Amygdala (tissue), 56 donors: ENCODE data around the gene AADACL4.
"Not testable (repeated sequence)": the region's sequence is repeated elsewhere in the genome, so short reads cannot be mapped to it uniquely, and the experiment has no call there.

Experiments used
- DNase-seq, 56 donors: peaks; one replicate each; lab custom pipeline; 2025; lab: John Stamatoyannopoulos, UW

Gene AADACL4

DNA sequence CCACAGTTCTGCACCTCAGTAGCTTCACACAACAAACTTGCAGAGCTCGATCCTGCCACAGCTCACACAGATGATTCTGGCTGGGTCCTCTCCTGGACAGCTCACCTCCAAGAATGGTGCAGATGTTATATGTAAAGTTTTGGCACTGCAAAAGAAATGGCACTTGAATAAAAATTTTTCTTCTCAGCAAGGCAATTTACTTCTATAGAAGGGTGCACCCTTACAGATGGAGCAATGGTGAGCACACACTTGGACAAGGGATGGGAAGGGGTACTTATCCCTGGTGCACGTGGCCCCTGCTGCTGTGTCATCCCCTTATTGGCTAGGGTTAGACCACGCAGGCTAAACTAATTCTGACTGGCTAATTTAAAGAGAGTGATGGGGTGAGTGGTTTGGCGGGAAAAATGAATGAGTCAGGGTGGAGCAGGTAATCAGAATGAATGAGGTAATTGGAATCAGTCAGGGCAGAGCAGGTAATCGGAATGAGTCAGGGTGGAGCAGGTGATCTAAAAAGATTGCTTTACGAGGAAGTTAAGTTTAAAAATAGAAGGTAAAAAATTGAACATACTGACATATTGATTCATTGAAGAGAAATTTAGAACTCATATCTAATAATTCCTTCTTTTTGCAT lies 60.1 kb downstream of the AADACL4 start:
- DNase-seq = no peak

DNA sequence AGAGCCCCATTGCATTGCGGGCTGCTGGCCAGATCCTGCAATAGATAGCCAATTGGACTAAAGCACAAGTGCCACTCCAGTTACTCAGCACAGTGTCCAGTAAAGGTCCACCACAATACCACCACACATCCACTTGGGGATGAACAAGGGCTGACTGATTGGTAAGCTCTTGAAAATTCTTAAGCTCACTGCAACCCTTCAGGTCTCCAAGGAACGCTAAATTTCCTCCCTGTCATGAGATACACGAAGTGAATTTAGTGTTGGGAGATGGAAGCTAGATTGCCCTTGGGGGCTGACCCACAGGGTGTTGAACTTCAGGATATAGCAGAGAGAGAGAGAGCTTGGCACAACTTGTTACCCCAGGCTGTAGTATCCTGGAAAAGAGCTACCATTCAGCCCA lies 62.2 kb downstream of the AADACL4 start:
- DNase-seq = no peak

DNA sequence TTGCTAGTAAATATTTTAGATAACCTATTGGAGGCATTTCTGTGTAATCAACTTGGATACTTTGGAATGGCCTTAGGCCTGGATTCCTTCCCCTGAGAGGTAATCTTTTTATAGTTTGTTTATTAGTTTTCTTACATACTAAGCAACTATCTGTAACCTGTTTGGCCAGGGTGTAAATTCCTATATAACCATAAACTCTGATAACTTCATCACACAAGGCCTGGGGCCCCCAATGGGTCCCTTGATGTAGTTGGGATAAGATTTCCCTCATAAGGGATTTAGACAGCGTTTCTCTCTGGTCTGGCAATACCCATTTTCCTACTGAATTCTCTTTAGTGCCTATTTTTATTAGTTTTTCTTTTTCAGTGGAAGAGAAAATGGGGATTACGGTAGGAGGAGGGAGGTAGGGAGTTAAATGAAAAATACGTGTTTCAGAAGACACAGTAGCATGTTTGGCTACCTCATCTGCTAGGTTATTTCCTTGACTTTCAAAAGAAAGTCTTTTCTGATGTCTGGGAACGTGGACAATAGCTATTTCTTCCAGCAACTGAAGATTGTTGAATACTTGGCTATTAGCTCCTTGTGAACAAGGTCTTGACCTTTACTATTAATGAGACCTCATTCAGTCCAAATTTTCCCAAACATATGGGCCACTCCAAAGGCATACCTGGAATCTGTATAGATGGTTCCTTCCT lies 64.7 kb downstream of the AADACL4 start:
- DNase-seq = no peak

DNA sequence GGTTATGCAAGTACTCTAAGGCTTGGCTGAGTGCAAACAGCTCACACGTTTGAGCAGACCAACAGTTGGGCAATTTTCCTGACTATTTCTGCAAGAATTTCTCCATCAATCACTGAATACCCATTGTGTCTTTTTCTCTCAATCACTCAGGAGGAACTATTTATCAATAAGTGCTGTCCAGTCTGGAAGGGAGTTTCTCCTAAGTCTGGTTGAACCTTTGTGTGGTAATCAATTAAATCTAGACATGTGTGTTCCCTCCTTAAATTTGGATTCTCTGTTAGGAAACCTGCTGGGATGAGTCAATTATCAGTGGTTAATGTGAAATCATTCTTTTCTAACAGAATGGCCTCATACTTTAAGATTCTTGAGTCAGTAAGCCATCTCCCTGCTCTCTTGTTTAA lies 65.2 kb downstream of the AADACL4 start:
- DNase-seq = no peak

DNA sequence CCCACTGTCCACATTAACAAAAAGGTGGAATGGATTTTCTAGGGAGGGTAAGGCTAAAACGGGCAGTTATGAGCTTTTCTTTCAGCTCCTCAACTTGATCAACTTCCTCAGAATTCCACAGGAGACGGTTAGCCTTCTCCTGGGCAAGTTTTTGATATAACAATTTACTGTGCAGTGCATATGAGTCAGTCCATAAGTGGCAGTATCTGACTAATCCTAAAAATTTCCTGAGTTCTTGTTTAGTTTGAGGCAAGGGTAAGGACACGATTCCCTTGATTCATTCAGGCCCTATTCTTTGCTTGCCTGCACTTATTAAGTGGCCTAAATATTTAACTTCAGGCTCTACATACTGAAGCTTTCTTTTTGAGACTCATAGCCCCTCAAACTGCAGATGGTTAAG lies 65.8 kb downstream of the AADACL4 start:
- no peak for DNase-seq

DNA sequence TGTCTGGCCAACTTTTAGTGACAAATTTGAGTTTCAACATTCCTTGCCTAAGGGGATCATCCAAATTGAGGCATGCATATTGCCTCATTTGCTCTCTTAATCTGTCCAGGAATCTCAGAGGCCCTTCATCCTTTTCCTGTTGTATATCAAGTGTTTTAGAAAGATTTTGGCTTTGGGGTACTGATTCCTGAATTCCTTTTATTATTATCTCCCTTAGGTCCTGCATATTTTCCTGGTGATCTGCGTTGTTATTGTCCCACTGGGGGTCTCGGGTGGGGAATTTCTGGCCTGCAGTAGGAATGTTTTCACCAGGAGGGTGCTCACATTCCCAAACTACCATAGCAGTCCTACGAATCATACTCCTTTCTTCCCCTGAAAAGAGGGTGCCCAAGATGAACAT lies 67.7 kb downstream of the AADACL4 start:
- no peak for DNase-seq

DNA sequence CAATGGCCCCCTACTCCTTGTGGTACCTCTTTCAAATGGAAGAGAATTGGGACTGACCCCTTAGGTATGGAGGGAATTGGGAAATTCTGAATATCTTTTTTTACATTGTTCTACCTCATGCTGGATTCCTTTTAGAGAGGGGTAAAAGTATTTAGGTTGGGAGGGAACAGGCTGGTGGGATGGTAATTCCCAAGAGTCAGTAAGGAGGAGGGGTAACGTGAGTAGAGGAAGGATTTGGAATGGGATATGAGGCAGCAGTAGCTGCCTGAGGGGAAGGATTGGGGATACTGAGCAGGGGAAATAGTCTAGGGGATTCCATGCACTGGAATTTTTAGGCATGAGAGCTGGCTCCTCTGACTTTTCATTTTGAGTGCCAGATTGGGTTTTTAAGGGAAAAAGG lies 68.2 kb downstream of the AADACL4 start:
- no peak for DNase-seq

DNA sequence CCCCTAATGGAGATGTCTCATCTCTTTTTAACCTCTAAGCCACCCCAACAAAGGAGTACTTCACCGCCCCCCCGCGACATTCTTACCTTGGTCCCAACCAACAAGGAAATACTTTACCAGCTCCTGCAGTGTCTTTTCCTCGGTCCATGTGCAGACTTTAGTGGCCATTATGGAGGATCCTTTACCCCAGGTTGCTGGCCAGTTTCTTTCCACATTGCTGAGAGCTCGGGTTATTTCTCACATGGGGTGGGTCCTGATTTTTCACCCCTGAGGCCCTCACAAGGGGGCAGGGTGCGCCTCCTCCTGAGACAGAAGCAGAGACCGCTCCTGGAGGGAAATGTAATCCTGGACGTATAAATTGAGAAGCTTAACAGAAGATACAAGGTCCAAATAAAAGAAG lies 69.0 kb downstream of the AADACL4 start:
- no peak for DNase-seq

DNA sequence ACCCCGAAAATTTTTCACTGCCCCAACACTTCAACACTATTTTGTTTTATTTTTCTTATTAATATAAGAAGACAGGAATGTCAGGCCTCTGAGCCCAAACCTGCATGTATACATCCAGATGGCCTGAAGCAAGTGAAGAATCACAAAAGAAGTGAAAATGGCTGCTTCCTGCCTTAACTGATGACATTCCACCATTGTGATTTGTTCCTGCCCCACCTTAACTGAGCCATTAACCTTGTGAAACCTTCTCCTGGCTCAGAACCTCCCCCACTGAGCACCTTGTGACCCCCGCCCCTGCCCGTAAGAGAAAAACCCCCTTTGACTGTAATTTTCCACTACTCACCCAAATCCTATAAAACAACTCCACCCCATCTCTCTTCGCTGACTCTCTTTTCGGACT lies 69.8 kb downstream of the AADACL4 start:
- DNase-seq = not testable (repeated sequence)

DNA sequence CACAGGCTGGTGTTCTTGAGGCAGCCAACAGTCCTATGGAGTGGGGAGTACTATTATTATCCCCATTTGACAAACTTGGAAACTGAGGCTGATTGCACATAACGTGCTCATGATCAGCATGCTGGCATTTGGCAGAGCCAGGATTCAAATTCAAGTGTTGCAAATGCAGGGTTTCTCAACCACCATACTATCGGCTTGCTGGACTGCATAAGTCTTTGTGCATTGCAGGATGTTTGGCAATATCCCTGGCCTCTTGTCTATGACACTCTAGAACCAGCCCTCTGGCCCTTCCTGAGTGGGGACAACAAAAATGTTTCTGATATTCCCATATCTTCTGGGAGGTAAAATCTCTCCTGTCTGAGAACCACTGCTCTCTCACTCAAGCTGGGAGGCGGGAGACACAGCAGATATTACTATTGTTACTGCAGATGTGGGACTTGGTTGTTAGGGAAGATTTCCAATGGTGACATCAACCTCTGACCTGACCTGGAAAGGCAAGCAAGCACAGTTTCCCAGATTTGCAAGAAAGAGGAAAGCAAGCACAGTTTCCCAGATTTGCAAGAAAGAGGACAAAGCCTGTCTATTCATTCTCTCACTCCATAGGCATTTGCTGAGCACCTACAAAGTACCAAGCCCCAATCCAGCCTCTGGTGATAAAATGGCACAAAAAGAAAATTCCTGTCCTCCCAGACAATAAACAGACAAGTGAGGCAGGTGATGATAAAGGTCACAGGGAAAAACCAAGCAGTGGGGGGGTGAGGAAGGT lies 71.0 kb downstream of the AADACL4 start:
- no peak for DNase-seq

DNA sequence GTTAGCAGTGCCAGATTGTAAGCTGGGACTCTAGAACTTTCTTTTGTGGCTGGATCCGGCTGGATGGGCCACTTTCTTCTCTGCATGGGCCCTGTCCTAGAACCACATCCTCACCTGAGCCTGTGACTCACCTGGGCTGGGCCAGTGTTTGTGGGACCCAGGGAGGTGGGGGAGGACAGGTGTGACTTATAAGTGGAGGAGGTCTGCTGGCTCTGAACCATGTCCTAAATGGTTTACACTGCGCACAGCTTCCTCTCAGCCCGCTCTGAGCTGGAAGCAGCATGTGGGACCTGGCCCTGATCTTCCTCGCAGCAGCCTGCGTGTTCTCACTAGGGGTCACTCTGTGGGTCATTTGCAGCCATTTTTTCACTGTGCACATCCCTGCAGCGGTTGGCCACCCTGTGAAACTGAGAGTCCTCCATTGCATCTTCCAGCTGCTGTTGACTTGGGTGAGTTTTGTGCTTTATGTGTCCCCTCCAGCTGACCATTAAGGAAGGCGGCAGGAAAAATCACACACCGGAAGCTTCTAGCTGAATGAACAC lies 72.1 kb downstream of the AADACL4 start, which contains the start of gene AADACL3:
TSS of gene AADACL3 (plus strand) at position 215 of the 542 bp plus-strand sequence. CDS start at position 282, 67 bp downstream.
- no peak for DNase-seq
